Mucosa of stomach (tissue), 1 donor: ENCODE measurements around the gene RAPGEF5.
"Not testable (repeated sequence)": the region's sequence is repeated elsewhere in the genome, so short reads cannot be mapped to it uniquely, and the experiment has no call there.

Experiments
- H3K27me3 ChIP-seq: one replicate; pipeline ENCODE4 v1.7.0; 2013; ENCODE audit warnings: mild to moderate bottlenecking, low read length; ENCODE audit not compliant: control insufficient read depth, insufficient read depth
- H3K36me3 ChIP-seq: one replicate; pipeline ENCODE4 v1.7.0; 2013; ENCODE audit warnings: low read length; ENCODE audit not compliant: control insufficient read depth, insufficient read depth
- H3K4me1 ChIP-seq: one replicate; pipeline ENCODE4 v1.7.0; 2013; ENCODE audit warnings: mild to moderate bottlenecking, low read length; ENCODE audit not compliant: control insufficient read depth, insufficient read depth
- H3K4me3 ChIP-seq: one replicate; pipeline ENCODE4 v1.7.0; 2013; ENCODE audit warnings: low read length
- H3K9ac ChIP-seq: one replicate; pipeline ENCODE4 v1.7.0; 2013; ENCODE audit warnings: mild to moderate bottlenecking, low read length, moderate library complexity
- H3K9me3 ChIP-seq: one replicate; pipeline ENCODE4 v1.7.0; 2013; ENCODE audit warnings: mild to moderate bottlenecking, low read length, moderate library complexity; ENCODE audit not compliant: control insufficient read depth
- donor health status: Pancreatic carcinoma.

Gene RAPGEF5

GRCh38 chr7:22110881-22111280, 246.1 kb downstream of the RAPGEF5 start:
- no peaks in the 10 kb centered on the region for H3K27me3 ChIP-seq
- no peaks in the 10 kb centered on the region for H3K4me1 ChIP-seq
- no peak overlapping the region for H3K4me3 ChIP-seq
- no peaks in the 10 kb centered on the region for H3K9me3 ChIP-seq
- no peak overlapping the region for H3K9ac ChIP-seq
- H3K36me3 ChIP-seq: no peaks in the 10 kb centered on the region

- Histone ChIP-seq H3K4me3 (no peak overlapping the region), H3K36me3 (no peaks in the 10 kb centered on the region), H3K4me1 (no peaks in the 10 kb centered on the region), H3K27me3 (no peaks in the 10 kb centered on the region), H3K9ac (no peak overlapping the region), H3K9me3 (no peaks in the 10 kb centered on the region)
Measured at GRCh38 chr7:22110227-22110839, 246.6 kb downstream of the RAPGEF5 start.

- Histone ChIP-seq H3K4me1 (no peaks in the 10 kb centered on the region), H3K27me3 (no peaks in the 10 kb centered on the region), H3K9me3 (no peaks in the 10 kb centered on the region), H3K9ac (no peak overlapping the region), H3K4me3 (no peak overlapping the region), H3K36me3 (no peaks in the 10 kb centered on the region)
Measured at GRCh38 chr7:22109761-22110160, 247.2 kb downstream of the RAPGEF5 start.

GRCh38 chr7:22108151-22108845, 248.7 kb downstream of the RAPGEF5 start:
- no peak overlapping the region for H3K9ac ChIP-seq
- no peaks in the 10 kb centered on the region for H3K4me1 ChIP-seq
- no peak overlapping the region for H3K4me3 ChIP-seq
- H3K27me3 ChIP-seq: no peaks in the 10 kb centered on the region
- no peaks in the 10 kb centered on the region for H3K36me3 ChIP-seq
- H3K9me3 ChIP-seq: no peaks in the 10 kb centered on the region

- Histone ChIP-seq H3K4me3 (no peak overlapping the region), H3K36me3 (no peaks in the 10 kb centered on the region), H3K27me3 (peaks cover 4% of the 10 kb centered on the region), H3K9ac (no peak overlapping the region), H3K9me3 (no peaks in the 10 kb centered on the region), H3K4me1 (no peaks in the 10 kb centered on the region)
Measured at GRCh38 chr7:22105550-22105949, 251.4 kb downstream of the RAPGEF5 start.

GRCh38 chr7:22094413-22095342, 262.3 kb downstream of the RAPGEF5 start:
- no peaks in the 10 kb centered on the region for H3K36me3 ChIP-seq
- H3K4me3 ChIP-seq: no peak overlapping the region
- no peaks in the 10 kb centered on the region for H3K4me1 ChIP-seq
- no peak overlapping the region for H3K9ac ChIP-seq
- H3K27me3 ChIP-seq: no peaks in the 10 kb centered on the region
- no peaks in the 10 kb centered on the region for H3K9me3 ChIP-seq

- H3K27me3 ChIP-seq: no peaks in the 10 kb centered on the region
- no peak overlapping the region for H3K9ac ChIP-seq
- no peaks in the 10 kb centered on the region for H3K36me3 ChIP-seq
- no peaks in the 10 kb centered on the region for H3K4me1 ChIP-seq
- H3K9me3 ChIP-seq: no peaks in the 10 kb centered on the region
- no peak overlapping the region for H3K4me3 ChIP-seq
Measured at GRCh38 chr7:22093936-22094335, 263.0 kb downstream of the RAPGEF5 start.

- no peak overlapping the region for H3K9ac ChIP-seq
- no peaks in the 10 kb centered on the region for H3K4me1 ChIP-seq
- no peaks in the 10 kb centered on the region for H3K36me3 ChIP-seq
- H3K27me3 ChIP-seq: no peaks in the 10 kb centered on the region
- H3K9me3 ChIP-seq: no peaks in the 10 kb centered on the region
- no peak overlapping the region for H3K4me3 ChIP-seq
Measured at GRCh38 chr7:22093001-22093400, 264.0 kb downstream of the RAPGEF5 start.

GRCh38 chr7:22090958-22091525, 265.9 kb downstream of the RAPGEF5 start:
- H3K36me3 ChIP-seq, H3K4me3 ChIP-seq, H3K9me3 ChIP-seq, H3K27me3 ChIP-seq, H3K9ac ChIP-seq, H3K4me1 ChIP-seq: not testable (repeated sequence)

GRCh38 chr7:22090512-22090911, 266.4 kb downstream of the RAPGEF5 start:
- Histone ChIP-seq H3K4me1 (no peaks in the 10 kb centered on the region), H3K9me3 (no peaks in the 10 kb centered on the region), H3K27me3 (no peaks in the 10 kb centered on the region), H3K36me3 (no peaks in the 10 kb centered on the region), H3K4me3 (no peak overlapping the region), H3K9ac (no peak overlapping the region)

- Histone ChIP-seq H3K9ac (no peak overlapping the region), H3K4me3 (no peak overlapping the region), H3K9me3 (no peaks in the 10 kb centered on the region), H3K36me3 (no peaks in the 10 kb centered on the region), H3K27me3 (no peaks in the 10 kb centered on the region), H3K4me1 (no peaks in the 10 kb centered on the region)
Measured at GRCh38 chr7:22090107-22090506, 266.8 kb downstream of the RAPGEF5 start.

- Histone ChIP-seq H3K36me3 (no peaks in the 10 kb centered on the region), H3K4me1 (no peaks in the 10 kb centered on the region), H3K27me3 (no peaks in the 10 kb centered on the region), H3K9me3 (no peaks in the 10 kb centered on the region), H3K4me3 (no peak overlapping the region), H3K9ac (no peak overlapping the region)
Measured at GRCh38 chr7:22088827-22089226, 268.1 kb downstream of the RAPGEF5 start.
